Upper lobe of left lung (tissue), 6 donors: ENCODE results near the gene ZNF385D. TPM values are rescaled to one million over a fixed set of nuclear protein-coding genes. Genes with fewer than 3 reads are reported as not detected.

ENCODE experiments used
- ATAC-seq, 2 donors: fragments of 200-7000 bp; cut with Tn5 transposase; one replicate each; pipeline ENCODE4 v1.9.1; 2022; ENCODE audit warnings: mild to moderate bottlenecking in 2 of 2, moderate library complexity in 2 of 2; ENCODE audit not compliant: low FRiP score in 2 of 2
- DNase-seq, 2 donors: peaks; one replicate each; pipeline ENCODE4 v3.0.0-alpha.2; 2019 to 2020
- H3K27ac ChIP-seq, 4 donors: fragments of 200-600 bp; sonication (generic); one replicate each; pipeline ENCODE4 v1.5.1; 2016 to 2019
- H3K27me3 ChIP-seq, 4 donors: fragments of 200-600 bp; sonication (generic); one replicate each; pipeline ENCODE4 v1.5.1; 2017 to 2019
- H3K36me3 ChIP-seq, 4 donors: fragments of 200-600 bp; sonication (generic); one replicate each; pipeline ENCODE4 v1.5.1; 2016 to 2019
- H3K4me1 ChIP-seq, 4 donors: fragments of 200-600 bp; sonication (generic); one replicate each; pipeline ENCODE4 v1.5.1; 2018 to 2019
- H3K4me3 ChIP-seq, 4 donors: fragments of 200-600 bp; sonication (generic); one replicate each; pipeline ENCODE4 v1.5.1; 2017 to 2019; ENCODE audit warnings: mild to moderate bottlenecking in 2 of 4, moderate library complexity in 1 of 4
- H3K9me3 ChIP-seq, 4 donors: fragments of 200-600 bp; sonication (generic); one replicate each; pipeline ENCODE4 v1.5.1; 2018 to 2019
- CTCF ChIP-seq, 6 experiments: fragments of 450-650 bp in 4 of 6; fragments of 200-600 bp in 2 of 6; sonication (generic) in 2 of 6; IDR thresholded peaks; one replicate each; pipeline ENCODE4 v1.5.1; 2016 to 2019; ENCODE audit warnings: antibody characterized with exemption in 6 of 6
- EP300 ChIP-seq, 4 donors: sonication (generic); formaldehyde crosslinking; IDR thresholded peaks; one replicate each; pipeline ENCODE4 v1.5.1; 2017; ENCODE audit warnings: antibody characterized with exemption in 4 of 4, control low read depth in 2 of 4
- POLR2A ChIP-seq, 4 donors: fragments of 450-650 bp; IDR thresholded peaks; one replicate each; pipeline ENCODE4 v1.5.1; 2016 to 2017; ENCODE audit warnings: antibody characterized with exemption in 4 of 4, mild to moderate bottlenecking in 2 of 4
- POLR2AphosphoS5 ChIP-seq, 2 donors: sonication (generic); formaldehyde crosslinking; IDR thresholded peaks; one replicate each; pipeline ENCODE4 v1.5.1; 2017; ENCODE audit warnings: antibody characterized with exemption in 2 of 2
- WGBS, 2 donors: methylation state at CpG; one replicate each; pipeline ENCODE4 v1.1.5; 2017 to 2018; 5-methylcytosine and 5-hydroxymethylcytosine counted together
- total RNA-seq, 6 donors: library from RNA; depleted of rRNA in 4 of 6; stranded (reverse); fragments of >200 nt in 4 of 6; gene quantifications; one replicate each; pipeline versions ENCODE4 v1.1.0 to v1.2.1, GENCODE V29; 2016 to 2021
- donor health status: DM: no; HTN: no; CAD: no; lungs with moderate emphysema.
- donor health status: DM: no; HTN: yes; CAD: no; lungs with severe emphysema.

ZNF385D gene
- total RNA-seq, 6 donors from 2014 or later, result 0.20 to 9.2 (median 0.76) TPM; not detected in 1

- WGBS, 2 donors, result 76 to 84% methylated on average over 6 of the region's 6 CpGs
- Histone ChIP-seq H3K27me3 (no peaks in the 10 kb centered on the region), H3K36me3 (no peaks in the 10 kb centered on the region), H3K4me3 (no peak overlapping the region), H3K9me3 (no peaks in the 10 kb centered on the region), H3K27ac (no peak overlapping the region), H3K4me1 (no peaks in the 10 kb centered on the region)
- no peak for DNase-seq
- ATAC-seq, result no peak
- TF ChIP-seq POLR2A (IDR thresholded peaks at IDR 0.05), result no peak
- TF ChIP-seq EP300 (IDR thresholded peaks at IDR 0.05), result no peak
- no peak for TF ChIP-seq POLR2AphosphoS5 (IDR thresholded peaks at IDR 0.05)
These were observed 210.7 kb downstream of the ZNF385D start for GRCh38 chr3:21540265-21540664.

GRCh38 chr3:21534462-21534861 lies 216.5 kb downstream of the ZNF385D start:
- no peak for ATAC-seq
- Histone ChIP-seq H3K4me1 (no peaks in the 10 kb centered on the region), H3K36me3 (no peaks in the 10 kb centered on the region), H3K4me3 (no peak overlapping the region), H3K27ac (no peak overlapping the region), H3K27me3 (no peaks in the 10 kb centered on the region), H3K9me3 (no peaks in the 10 kb centered on the region)
- no peak for DNase-seq
- TF ChIP-seq EP300 (IDR thresholded peaks at IDR 0.05), result no peak
- no peak for TF ChIP-seq CTCF (IDR thresholded peaks at IDR 0.05)
- TF ChIP-seq POLR2A (IDR thresholded peaks at IDR 0.05), result no peak
- no peak for TF ChIP-seq POLR2AphosphoS5 (IDR thresholded peaks at IDR 0.05)
- WGBS, 2 donors, result 58 to 69% methylated on average over 3 of the region's 3 CpGs

GRCh38 chr3:21533002-21533401 lies 218.0 kb downstream of the ZNF385D start:
- no peak for ATAC-seq
- TF ChIP-seq POLR2AphosphoS5 (IDR thresholded peaks at IDR 0.05), result no peak
- no peak for TF ChIP-seq EP300 (IDR thresholded peaks at IDR 0.05)
- TF ChIP-seq CTCF (IDR thresholded peaks at IDR 0.05), result no peak
- no peak for TF ChIP-seq POLR2A (IDR thresholded peaks at IDR 0.05)
- 33 to 47% methylated on average over 5 of the region's 5 CpGs for WGBS, 2 donors

GRCh38 chr3:21531909-21532308 lies 219.1 kb downstream of the ZNF385D start:
- Histone ChIP-seq H3K27ac (no peak overlapping the region), H3K4me1 (no peaks in the 10 kb centered on the region), H3K4me3 (no peak overlapping the region), H3K27me3 (no peaks in the 10 kb centered on the region), H3K9me3 (no peaks in the 10 kb centered on the region), H3K36me3 (no peaks in the 10 kb centered on the region)
- DNase-seq, result no peak
- ATAC-seq, result no peak
- whole genome bisulfite sequencing, 2 donors, result 71 to 83% methylated on average over 3 of the region's 3 CpGs
- TF ChIP-seq EP300 (IDR thresholded peaks at IDR 0.05) (no peak), POLR2A (IDR thresholded peaks at IDR 0.05) (no peak), CTCF (IDR thresholded peaks at IDR 0.05) (no peak), POLR2AphosphoS5 (IDR thresholded peaks at IDR 0.05) (no peak)

More at GRCh38 chr3:21533002-21533401, 218.0 kb downstream of the ZNF385D start:
- Histone ChIP-seq H3K9me3 (no peaks in the 10 kb centered on the region), H3K4me1 (no peaks in the 10 kb centered on the region), H3K27me3 (no peaks in the 10 kb centered on the region), H3K36me3 (no peaks in the 10 kb centered on the region), H3K27ac (no peak overlapping the region), H3K4me3 (no peak overlapping the region)
- DNase-seq, result no peak

GRCh38 chr3:21528291-21528995 lies 222.6 kb downstream of the ZNF385D start:
- ATAC-seq (no peak), DNase-seq (no peak)
- no peak overlapping the region for H3K27ac ChIP-seq
- TF ChIP-seq POLR2A (IDR thresholded peaks at IDR 0.05), result no peak
- TF ChIP-seq CTCF (IDR thresholded peaks at IDR 0.05), result no peak
- TF ChIP-seq POLR2AphosphoS5 (IDR thresholded peaks at IDR 0.05), result no peak
- TF ChIP-seq EP300 (IDR thresholded peaks at IDR 0.05), result no peak
- H3K4me1 ChIP-seq, result no peaks in the 10 kb centered on the region
- no peaks in the 10 kb centered on the region for H3K36me3 ChIP-seq
- H3K4me3 ChIP-seq, result no peak overlapping the region
- 81 to 83% methylated on average over 2 of the region's 2 CpGs for WGBS, 2 donors
- H3K27me3 ChIP-seq, result no peaks in the 10 kb centered on the region
- no peaks in the 10 kb centered on the region for H3K9me3 ChIP-seq
